Measurements from ENCODE around the gene NHERF1.

NHERF1 gene

DNA sequence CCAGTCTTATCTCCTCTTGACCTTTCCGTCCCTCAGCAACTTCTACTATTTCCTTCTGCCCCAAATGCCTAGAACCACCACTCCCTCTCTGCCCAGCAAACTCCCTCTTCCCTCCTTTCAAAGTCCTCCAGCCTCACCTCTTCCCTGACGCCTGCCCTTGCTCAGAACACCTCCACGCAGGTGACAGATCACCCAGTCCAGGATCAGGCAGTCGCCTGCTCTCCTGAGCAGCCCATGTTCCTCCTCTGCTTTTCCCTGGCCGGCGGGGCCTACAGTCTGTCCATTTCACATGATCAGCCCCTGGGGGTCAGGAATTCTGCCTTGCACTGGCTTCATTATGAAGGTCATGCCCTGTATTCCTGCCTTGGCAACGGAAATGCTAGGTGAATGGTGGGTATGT, 36.1 kb upstream of the NHERF1 start:
- no peak overlapping the region for H3K4me3 ChIP-seq (ENCODE audit: low read depth, low read length)

DNA sequence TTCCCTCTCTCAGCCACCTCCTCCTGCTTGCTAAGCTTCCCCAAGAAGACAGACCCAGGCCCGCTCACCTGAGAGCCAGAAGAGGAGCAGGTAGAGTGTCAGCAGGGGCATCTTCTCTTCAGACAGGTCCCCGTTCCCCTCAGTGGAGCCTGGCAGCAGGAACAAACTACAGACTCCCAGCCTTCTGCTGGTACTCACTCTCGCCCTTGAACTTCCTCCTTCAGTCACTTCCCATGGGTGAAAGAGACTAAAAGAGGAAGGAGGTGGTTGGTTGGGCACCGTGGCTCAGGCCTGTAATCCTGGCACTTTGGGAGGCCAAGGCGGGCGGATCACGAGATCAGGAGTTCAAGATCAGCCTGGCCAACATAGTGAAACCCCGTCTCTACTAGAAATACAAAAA, 35.7 kb upstream of the NHERF1 start, which contains the start of gene CD300LF:
Gene CD300LF (minus strand): TSS at position 168 of the 400 bp plus-strand sequence. CDS start 57 bp downstream, at position 111.
- no peak within 1 kb of the TSS for H3K4me3 ChIP-seq (ENCODE audit: low read depth, low read length)
- no peak for TF ChIP-seq CTCF (IDR thresholded peaks at IDR 0.05; ENCODE audit: low read depth, low read length)

More for the DNA sequence above, 36.1 kb upstream of the NHERF1 start:
- TF ChIP-seq CTCF (IDR thresholded peaks at IDR 0.05; ENCODE audit: low read depth, low read length): no peak

GRCh38 chr17:74713171-74713755, 35.2 kb upstream of the NHERF1 start:
- TF ChIP-seq CTCF (IDR thresholded peaks at IDR 0.05; ENCODE audit: low read depth, low read length): no peak
- no peak overlapping the region for H3K4me3 ChIP-seq (ENCODE audit: low read depth, low read length)

- no peak overlapping the region for H3K4me3 ChIP-seq (ENCODE audit: low read depth, low read length)
Measured at GRCh38 chr17:74715144-74715543, 33.3 kb upstream of the NHERF1 start.

GRCh38 chr17:74720506-74720905, 27.9 kb upstream of the NHERF1 start:
- no peak for TF ChIP-seq CTCF (IDR thresholded peaks at IDR 0.05; ENCODE audit: low read depth, low read length)
- no peak overlapping the region for H3K4me3 ChIP-seq (ENCODE audit: low read depth, low read length)

More at GRCh38 chr17:74715144-74715543, 33.3 kb upstream of the NHERF1 start:
- no peak for TF ChIP-seq CTCF (IDR thresholded peaks at IDR 0.05; ENCODE audit: low read depth, low read length)

- no peak for TF ChIP-seq CTCF (IDR thresholded peaks at IDR 0.05; ENCODE audit: low read depth, low read length)
- no peak overlapping the region for H3K4me3 ChIP-seq (ENCODE audit: low read depth, low read length)
Measured at GRCh38 chr17:74722782-74723181, 25.6 kb upstream of the NHERF1 start.

DNA sequence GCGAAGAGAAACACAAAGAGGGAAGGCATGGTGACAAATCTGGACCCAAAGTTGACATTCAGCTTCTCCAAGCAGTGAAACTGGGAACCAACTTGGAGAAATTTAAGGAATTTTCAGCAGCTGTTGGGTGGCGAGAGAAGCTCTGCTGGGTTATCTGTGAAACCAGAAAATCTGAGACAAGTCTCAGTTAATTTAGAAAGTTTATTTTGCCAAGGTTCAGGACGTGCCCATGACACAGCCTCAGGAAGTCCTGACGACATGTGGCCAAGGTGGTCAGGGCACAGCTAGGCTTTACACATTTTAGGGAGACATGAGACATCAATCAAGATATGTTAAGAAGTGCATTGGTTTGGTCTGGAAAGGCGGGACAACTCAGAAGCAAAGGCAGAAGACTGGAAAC, 24.5 kb upstream of the NHERF1 start:
- no peak for TF ChIP-seq CTCF (IDR thresholded peaks at IDR 0.05; ENCODE audit: low read depth, low read length)
- H3K4me3 ChIP-seq (ENCODE audit: low read depth, low read length): no peak overlapping the region
